NCI-H526 treated with DMSO at 0.1 percent for 48 hours (cell line): ENCODE measurements around the gene UPF1.
"Not testable (repeated sequence)": the region's sequence is repeated elsewhere in the genome, so short reads cannot be mapped to it uniquely, and the experiment has no call there.

ENCODE experiments used
- DNase-seq: peaks from one replicate; lab custom pipeline; 2025; lab: John Stamatoyannopoulos, UW

Gene UPF1

DNA sequence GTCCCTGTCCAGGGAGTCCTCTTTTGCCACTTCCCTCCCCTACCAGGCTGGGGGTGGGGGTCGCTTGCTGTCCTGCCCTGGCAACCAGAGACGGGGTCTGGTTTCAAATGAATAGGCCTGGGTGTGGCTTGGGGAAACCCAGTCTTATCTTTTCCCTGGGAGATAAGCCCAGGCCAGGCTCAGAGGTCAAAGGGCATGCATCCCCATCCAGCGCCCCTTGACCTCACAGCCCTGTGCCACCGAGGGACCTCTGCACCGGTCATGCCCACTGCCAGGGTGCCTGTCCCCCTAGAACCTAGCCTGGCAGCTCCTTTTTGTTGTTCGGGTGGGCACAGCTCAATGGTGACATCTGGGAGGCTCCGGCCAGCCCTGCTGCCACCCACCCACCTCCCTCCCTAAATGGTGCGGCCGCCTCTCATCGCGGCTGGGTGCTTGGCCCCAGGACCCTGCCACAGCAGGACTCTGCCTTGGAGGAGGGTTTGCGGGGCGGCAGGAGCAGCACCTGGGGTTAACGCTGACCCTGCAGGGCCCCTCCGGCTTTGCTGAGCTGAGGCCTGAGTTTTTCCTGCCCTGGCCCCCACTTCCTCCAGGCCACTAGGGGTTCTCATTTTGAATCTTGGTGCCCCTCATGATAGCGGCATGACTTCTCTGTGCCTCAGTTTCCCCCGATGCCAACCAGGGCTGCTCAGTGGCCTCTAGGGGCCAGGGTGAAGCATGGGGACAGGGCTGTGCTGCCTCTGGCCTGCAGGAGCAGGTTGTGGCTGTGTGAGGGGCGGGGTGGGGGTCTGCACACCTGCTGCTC is 67.0 kb downstream of the UPF1 start:
- DNase-seq, result no peak

DNA sequence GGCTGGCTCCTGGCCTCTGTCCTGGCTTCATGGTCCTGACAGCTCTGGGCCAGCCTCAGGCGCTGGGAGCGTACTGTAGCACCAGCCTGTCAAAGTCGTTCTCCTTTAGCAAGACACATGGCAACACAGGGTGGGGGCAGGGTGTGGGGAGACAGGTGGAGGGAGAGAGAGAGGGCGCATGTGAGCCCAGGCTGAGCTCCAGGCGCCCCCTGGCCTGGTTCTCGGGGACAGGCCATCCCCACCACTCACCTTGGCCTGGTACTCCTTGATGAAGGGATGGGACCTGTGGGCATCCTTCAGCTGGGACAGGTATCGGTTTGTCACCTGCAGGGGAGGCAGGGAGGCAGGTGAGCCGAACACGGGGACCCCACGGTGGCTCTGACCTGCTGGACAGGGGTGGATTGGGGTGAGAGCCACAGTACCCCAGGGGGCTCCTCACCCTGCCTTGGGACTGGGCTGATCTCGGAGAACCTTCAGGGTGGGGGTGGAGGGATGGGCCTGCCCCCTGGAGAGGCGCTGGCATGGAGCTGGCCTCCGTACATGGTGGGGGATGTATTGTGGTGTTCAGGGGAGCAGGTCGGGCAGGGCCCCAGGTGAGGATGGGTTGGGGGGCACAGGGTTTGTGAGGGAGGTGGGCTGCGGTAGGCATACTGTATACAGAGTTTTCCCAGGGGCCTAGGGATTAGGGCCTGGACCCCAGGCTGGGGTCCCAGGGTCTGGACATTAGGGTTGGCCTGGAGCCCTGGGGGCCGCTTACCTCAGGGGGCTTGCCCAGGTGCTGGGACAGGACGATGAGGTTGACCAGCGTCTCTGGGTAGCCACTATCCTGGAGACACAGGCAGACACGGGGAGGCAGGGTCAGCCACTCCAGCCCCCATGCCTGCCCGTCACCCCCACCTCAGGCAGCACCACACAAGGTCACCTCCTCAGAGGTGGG is 68.1 kb downstream of the UPF1 start:
- DNase-seq, result no peak

DNA sequence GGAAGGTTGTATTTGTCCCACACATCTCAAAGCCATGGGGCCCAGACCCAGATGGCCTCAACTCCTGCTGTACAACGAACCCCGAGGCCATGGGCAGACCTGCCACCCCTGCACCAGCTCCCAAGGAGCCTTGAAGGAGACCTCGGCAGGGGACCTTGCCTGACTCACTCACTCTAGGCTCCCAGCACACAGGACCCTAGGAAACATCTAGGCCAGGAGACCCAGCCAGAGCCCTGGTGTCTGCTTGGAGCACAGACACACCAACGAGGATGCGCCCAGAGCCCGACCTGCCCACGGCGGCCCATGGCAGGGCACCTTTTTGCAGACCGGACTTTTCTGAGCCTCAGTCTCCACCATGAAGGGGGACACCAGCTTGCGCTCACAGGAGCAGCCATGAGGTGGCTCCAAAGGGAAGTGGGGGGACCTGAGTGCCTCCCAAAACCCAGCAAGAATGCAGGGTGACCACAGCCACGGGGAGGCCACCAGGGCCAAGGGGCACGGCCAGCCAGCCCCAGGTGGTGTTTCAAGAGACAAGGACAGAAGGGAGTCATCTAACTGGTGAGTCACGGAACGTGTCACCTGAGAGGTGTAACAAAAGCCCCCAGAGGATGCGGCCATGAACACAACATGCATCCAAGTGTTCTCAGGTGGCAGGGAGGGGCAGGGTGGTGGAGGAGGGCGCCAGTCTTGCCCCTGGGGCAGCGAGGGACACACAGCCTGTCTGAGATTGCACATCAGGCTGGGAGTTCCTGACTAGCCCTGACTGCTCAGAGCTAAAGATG is 69.1 kb downstream of the UPF1 start:
- no peak for DNase-seq

- DNase-seq, result no peak
Measured at GRCh38 chr19:18901491-18901890, 69.7 kb downstream of the UPF1 start.

GRCh38 chr19:18902519-18902918 is 70.8 kb downstream of the UPF1 start:
- DNase-seq, result not testable (repeated sequence)

GRCh38 chr19:18903156-18904037 is 71.6 kb downstream of the UPF1 start:
- no peak for DNase-seq

DNA sequence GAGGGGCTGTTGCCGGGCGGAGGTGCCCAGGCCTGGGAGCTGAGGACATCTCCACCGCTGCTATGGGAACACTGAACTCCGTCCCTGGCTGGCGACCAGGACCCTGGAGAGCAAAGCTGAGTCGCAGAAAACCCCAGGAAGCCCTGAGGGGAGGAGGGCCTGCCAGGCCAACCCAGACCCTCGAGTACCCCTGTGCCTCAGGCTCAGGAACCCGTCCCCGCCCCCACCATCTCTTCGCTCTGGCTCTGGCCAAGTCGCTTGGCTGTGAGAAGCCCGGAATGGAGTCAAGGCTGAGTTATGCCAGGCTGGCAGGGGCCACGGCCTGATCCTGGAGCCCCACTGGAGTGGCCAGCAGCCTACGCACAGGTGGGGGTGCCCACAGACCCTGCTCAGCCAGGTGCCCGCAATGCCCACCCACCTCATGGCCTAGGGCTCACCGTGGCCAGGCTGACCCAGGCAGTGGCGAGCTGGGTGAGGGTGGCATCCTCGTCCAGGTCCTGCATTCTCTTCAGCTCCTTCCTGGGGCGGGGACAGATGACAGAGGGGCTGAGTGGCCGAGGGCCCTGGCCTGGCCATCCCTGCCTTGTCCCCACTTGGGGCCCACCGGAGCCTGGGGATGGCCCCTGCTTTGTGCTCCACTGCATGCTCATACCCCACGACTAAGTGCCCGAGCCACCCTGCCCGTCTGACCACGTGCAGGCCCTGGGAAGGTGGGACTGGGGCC is 72.7 kb downstream of the UPF1 start:
- no peak for DNase-seq

DNA sequence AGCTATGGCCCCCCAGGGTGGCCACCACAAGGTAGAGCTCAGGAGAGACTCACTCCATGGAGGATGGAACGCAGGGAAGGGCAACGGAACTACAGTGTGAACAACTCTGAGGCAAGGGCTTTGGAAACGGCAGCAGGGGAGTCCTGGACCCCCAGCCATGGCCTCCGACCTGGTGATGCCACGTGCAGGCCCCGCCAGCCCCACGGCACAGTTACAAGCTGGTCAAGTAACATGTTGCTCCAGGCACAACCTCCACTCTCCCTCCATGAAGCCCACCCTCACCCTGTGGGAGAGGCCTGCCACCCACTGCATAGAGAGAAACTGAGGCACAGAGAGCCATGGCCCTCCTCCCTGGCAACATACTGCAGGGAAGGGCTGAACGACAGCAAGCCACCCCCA is 73.3 kb downstream of the UPF1 start:
- no peak for DNase-seq

DNA sequence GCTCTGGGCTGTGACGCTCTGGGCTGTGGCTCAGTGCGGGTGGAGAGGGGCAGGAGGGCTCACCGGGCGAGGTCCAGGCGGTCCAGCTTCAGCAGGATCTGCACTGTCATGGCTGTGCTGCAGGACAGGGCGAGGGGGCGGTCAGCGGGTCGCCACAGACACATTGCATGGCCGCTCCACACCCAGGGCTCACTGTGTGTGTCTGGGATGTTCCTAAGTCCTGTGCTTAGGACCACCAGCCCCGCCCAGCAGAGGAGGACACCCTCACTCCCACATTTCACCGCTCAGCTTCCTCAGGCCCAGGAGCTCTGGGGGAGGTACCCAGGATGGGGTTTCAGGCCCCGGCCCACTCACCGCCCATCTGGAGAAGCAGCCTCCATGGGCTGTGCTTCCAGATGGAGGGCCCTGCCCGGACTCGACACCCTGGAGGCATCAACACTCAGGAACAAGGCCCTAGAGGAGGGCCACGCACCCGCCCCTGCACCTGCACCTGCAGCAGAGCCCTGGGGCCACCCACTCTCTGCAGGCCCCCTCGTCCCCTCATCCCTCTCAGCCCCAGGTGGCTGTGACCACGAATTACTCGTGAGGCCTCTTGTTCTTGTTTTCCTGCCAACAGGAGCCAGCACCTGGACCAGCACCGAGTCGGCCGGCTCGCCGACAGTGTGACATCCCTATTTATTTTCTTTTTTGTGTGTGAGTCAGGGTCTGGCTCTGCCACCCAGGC is 73.9 kb downstream of the UPF1 start:
- DNase-seq, result no peak

- no peak for DNase-seq
Measured at GRCh38 chr19:18906605-18907519, 75.1 kb downstream of the UPF1 start.

DNA sequence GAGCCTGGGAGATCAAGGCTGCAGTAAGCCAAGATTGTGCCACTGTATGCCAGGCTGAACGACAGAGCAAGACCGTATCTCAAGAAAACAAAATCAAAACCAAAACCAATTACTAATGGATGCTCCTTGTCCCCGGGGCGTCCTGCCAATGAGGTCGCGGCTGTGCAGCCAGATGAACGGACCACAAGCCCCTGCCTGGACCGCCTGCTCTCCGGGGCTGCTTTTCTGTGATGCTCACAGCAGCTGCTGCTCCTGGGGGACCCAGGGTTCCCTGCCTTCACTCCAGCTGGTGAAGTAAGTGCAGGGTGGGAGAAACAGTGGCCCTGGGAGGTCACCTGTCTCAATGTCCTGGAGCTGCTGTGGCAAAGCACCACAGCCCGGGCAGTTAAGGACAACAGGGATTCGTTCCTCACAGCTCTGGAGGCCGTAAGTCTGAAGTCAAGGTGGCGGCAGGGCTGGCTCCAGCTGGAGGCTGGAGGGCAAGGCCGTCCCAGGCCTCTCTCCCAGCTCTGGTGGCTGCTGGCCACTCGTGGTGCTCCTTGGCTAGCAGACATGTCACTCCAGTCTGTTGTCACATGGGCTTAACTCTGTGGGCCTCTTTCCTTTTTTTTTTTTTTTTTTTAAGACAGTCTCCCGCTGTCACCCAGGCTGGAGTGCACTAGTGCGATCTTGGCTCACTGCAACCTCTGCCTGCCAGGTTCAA is 77.3 kb downstream of the UPF1 start:
- no peak for DNase-seq

DNA sequence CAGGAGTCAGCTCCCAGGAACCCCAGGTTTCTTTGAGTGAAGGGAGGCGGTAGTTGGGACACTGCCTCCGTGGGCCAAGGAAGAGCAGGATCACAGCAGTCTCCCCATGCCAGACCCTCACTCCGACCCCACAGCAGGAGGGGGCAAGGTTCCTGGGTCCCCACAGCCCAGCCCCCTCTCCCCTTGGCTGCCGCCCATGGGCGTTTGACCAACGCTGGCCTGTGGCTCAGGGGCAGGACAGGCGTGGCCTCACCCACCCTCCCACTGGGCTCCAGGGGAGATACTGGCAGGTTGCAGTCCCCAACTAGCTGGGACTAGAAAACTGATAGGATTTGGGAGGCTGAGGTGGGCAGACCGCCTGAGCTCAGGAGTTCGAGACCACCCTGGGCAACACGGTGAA is 78.3 kb downstream of the UPF1 start:
- no peak for DNase-seq

- DNase-seq, result no peak
Measured at GRCh38 chr19:18910801-18911436, 79.2 kb downstream of the UPF1 start.

- no peak for DNase-seq
Measured at GRCh38 chr19:18912933-18913332, 81.2 kb downstream of the UPF1 start.

GRCh38 chr19:18913466-18913865 is 81.7 kb downstream of the UPF1 start:
- no peak for DNase-seq

- DNase-seq, result no peak
Measured at GRCh38 chr19:18915639-18916038, 83.9 kb downstream of the UPF1 start.

DNA sequence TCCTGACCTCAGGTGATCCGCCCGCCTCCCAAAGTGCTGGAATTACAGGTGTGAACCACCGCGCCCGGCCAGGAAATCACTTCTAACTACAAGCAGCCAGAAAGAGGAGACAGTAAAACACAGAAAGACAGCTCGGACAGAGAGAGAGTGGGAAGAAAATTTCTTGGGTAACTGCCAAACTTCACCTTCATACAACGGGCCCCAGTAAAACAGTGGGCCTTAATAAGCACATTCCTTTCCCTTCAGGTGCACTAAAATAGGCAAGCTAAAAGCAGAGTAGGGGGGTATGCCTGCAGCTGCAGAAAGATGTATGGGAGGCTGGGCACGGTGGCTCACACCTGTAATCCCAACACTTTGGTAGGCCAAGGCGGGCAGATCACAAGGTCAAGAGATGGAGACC is 85.8 kb downstream of the UPF1 start:
- not testable (repeated sequence) for DNase-seq
